Fibroblast of lung (primary cell): ENCODE results near the gene CEACAM6. TPM values are rescaled to one million over a fixed set of nuclear protein-coding genes. Genes with fewer than 3 reads are reported as not detected.

ENCODE experiments used
- DNase-seq, 2 donors: peaks; one replicate each; pipeline versions ENCODE4 v3.0.0 to v3.0.0-alpha.2; 2010; ENCODE audit warnings: low read depth in 2 of 2
- H2AFZ ChIP-seq: 2 replicates; pipeline ENCODE4 v1.5.1; 2012; ENCODE audit warnings: low read length, control low read depth, inconsistent platforms
- H3K27ac ChIP-seq: 2 replicates; pipeline ENCODE4 v1.5.1; 2011; ENCODE audit warnings: low read length, control low read depth; ENCODE audit not compliant: insufficient read depth
- H3K27me3 ChIP-seq: 2 replicates; pipeline ENCODE4 v1.5.1; 2011; ENCODE audit warnings: mild to moderate bottlenecking, low read length; ENCODE audit not compliant: control insufficient read depth, insufficient read depth
- H3K36me3 ChIP-seq: 2 replicates; pipeline ENCODE4 v1.5.1; 2011; ENCODE audit warnings: low read length; ENCODE audit not compliant: control insufficient read depth, insufficient read depth
- H3K4me1 ChIP-seq: 2 replicates; pipeline ENCODE4 v1.5.1; 2011; ENCODE audit warnings: low read length; ENCODE audit not compliant: control insufficient read depth, insufficient read depth; ENCODE audit errors: extremely low read depth
- H3K4me2 ChIP-seq: 2 replicates; pipeline ENCODE4 v1.5.1; 2011; ENCODE audit warnings: low read length, control low read depth; ENCODE audit not compliant: insufficient read depth; ENCODE audit errors: extremely low read depth
- H3K4me3 ChIP-seq, 4 experiments: fragments of 200-600 bp in 1 of 4; sonication (generic) in 1 of 4; replicated peaks in 1 of 4; 2 replicates each; pipeline ENCODE4 v1.5.1; 2011 to 2016; ENCODE audit warnings: low read length in 4 of 4, low read depth in 3 of 4, mild to moderate bottlenecking in 3 of 4, control low read depth in 2 of 4, inconsistent platforms in 1 of 4, mixed read lengths in 1 of 4; ENCODE audit not compliant: insufficient read depth in 1 of 4; ENCODE audit errors: control extremely low read depth in 1 of 4
- H3K79me2 ChIP-seq: 2 replicates; pipeline ENCODE4 v1.5.1; 2012; ENCODE audit warnings: mild to moderate bottlenecking, low read length, inconsistent platforms; ENCODE audit not compliant: control insufficient read depth, insufficient read depth
- H3K9ac ChIP-seq: 2 replicates; pipeline ENCODE4 v1.5.1; 2011; ENCODE audit warnings: mild to moderate bottlenecking, low read length, control low read depth; ENCODE audit not compliant: insufficient read depth
- H3K9me3 ChIP-seq: 2 replicates; pipeline ENCODE4 v1.5.1; 2012; ENCODE audit warnings: low read depth, low read length; ENCODE audit not compliant: control insufficient read depth, insufficient read depth
- H4K20me1 ChIP-seq: 2 replicates; pipeline ENCODE4 v1.5.1; 2011; ENCODE audit warnings: low read length; ENCODE audit not compliant: control insufficient read depth, insufficient read depth; ENCODE audit errors: extremely low read depth
- EZH2 ChIP-seq: IDR thresholded peaks from 2 replicates; pipeline ENCODE4 v1.5.1; 2012; ENCODE audit warnings: low read length, control low read depth, mild to moderate bottlenecking; ENCODE audit errors: missing control alignments
- polyA plus RNA-seq, 2 donors: library from polyadenylated mRNA; depleted of rRNA in 1 of 2; stranded (reverse) in 1 of 2; unstranded in 1 of 2; fragments of >200 nt; gene quantifications; 2 replicates each; pipeline ENCODE4 v1.2.1, GENCODE V29; 2011 to 2012; ENCODE audit warnings: missing spikeins in 1 of 2
- total RNA-seq: library from RNA; depleted of rRNA; stranded (reverse); fragments of >200 nt; gene quantifications from 2 replicates; pipeline ENCODE4 v1.2.1, GENCODE V29; 2014
- TF ChIP-seq, protein P1 (sequence below), 2 donors: IDR thresholded peaks in 1 of 2; conservative IDR thresholded peaks in 1 of 2; 1 replicate in 1 of 2; 2 replicates in 1 of 2; pipeline ENCODE4 v1.5.1; 2011 to 2012; ENCODE audit warnings: low read length in 2 of 2, control low read depth in 1 of 2, inconsistent platforms in 1 of 2, low read depth in 1 of 2, mild to moderate bottlenecking in 1 of 2

Gene CEACAM6
- total and polyA plus RNA-seq, 2 donors (not counting 1 experiment from before 2014, with no cell fraction given) = not detected

DNA sequence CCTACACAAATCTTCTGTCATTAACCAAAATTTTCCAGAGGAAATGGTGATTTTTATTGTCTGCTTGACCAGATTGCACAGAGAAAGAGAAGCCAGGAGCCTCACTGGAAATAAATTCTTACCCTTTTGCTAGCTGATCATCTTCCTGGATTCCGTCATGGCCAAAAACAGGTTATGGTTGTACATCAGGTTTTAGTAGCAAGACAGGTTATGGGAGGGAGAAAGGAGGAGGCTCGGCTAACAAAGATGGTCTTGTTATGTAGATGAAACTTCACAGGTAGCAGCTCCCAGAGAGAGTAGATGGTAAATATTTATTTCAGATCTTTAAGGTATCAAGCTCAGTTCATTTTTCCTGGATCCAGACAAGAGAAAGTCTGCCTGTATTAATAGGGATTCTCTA, 21.4 kb downstream of the CEACAM6 start:
- Histone ChIP-seq H3K9ac (no peak overlapping the region), H3K9me3 (no peaks in the 10 kb centered on the region), H3K4me3 (no peak overlapping the region), H3K27me3 (no peaks in the 10 kb centered on the region), H4K20me1 (no peaks in the 10 kb centered on the region), H2AFZ (no peak overlapping the region), H3K4me2 (no peak overlapping the region), H3K4me1 (no peaks in the 10 kb centered on the region), H3K79me2 (no peaks in the 10 kb centered on the region), H3K36me3 (no peaks in the 10 kb centered on the region), H3K27ac (no peak overlapping the region)
- TF ChIP-seq EZH2 = no peak
- TF ChIP-seq, protein P1, sequence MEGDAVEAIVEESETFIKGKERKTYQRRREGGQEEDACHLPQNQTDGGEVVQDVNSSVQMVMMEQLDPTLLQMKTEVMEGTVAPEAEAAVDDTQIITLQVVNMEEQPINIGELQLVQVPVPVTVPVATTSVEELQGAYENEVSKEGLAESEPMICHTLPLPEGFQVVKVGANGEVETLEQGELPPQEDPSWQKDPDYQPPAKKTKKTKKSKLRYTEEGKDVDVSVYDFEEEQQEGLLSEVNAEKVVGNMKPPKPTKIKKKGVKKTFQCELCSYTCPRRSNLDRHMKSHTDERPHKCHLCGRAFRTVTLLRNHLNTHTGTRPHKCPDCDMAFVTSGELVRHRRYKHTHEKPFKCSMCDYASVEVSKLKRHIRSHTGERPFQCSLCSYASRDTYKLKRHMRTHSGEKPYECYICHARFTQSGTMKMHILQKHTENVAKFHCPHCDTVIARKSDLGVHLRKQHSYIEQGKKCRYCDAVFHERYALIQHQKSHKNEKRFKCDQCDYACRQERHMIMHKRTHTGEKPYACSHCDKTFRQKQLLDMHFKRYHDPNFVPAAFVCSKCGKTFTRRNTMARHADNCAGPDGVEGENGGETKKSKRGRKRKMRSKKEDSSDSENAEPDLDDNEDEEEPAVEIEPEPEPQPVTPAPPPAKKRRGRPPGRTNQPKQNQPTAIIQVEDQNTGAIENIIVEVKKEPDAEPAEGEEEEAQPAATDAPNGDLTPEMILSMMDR (conservative IDR thresholded peaks at IDR 0.05 in 1 of 2, IDR thresholded peaks at IDR 0.05 in 1 of 2; ENCODE audit: low read depth in 1 of 2, low read length in 2 of 2) = no peak
- DNase-seq = no peak

DNA sequence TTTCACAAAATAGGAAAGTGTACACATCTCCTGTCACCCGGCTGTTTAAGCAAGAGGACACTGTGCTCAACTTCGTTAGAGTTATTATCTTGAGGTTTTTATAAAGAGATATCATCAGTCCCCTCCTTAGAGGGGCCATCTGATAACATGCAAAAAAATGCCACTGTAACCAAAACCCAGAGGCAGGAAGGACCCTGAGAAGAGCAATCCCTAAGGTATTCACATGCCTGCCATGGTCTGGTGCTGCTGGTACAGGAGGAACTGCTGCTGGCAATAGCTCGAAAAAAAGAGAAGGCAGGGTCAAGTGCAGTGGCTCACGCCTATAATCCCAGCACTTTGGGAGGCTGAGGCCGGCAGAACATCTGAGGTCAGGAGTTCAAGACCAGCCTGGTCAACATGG, 28.3 kb downstream of the CEACAM6 start:
- no peaks in the 10 kb centered on the region for H3K9me3 ChIP-seq
- no peak overlapping the region for H3K4me3 ChIP-seq
- no peaks in the 10 kb centered on the region for H3K4me1 ChIP-seq
- no peak for DNase-seq
- no peak overlapping the region for H3K27ac ChIP-seq
- H3K4me2 ChIP-seq = no peak overlapping the region
- H4K20me1 ChIP-seq = no peaks in the 10 kb centered on the region
- H3K79me2 ChIP-seq = no peaks in the 10 kb centered on the region
- no peaks in the 10 kb centered on the region for H3K36me3 ChIP-seq
- TF ChIP-seq, protein P1 (conservative IDR thresholded peaks at IDR 0.05 in 1 of 2, IDR thresholded peaks at IDR 0.05 in 1 of 2; ENCODE audit: low read depth in 1 of 2, low read length in 2 of 2) = no peak
- no peak for TF ChIP-seq EZH2
- H2AFZ ChIP-seq = no peak overlapping the region
- H3K9ac ChIP-seq = no peak overlapping the region
- peaks cover 5% of the 10 kb centered on the region for H3K27me3 ChIP-seq

DNA sequence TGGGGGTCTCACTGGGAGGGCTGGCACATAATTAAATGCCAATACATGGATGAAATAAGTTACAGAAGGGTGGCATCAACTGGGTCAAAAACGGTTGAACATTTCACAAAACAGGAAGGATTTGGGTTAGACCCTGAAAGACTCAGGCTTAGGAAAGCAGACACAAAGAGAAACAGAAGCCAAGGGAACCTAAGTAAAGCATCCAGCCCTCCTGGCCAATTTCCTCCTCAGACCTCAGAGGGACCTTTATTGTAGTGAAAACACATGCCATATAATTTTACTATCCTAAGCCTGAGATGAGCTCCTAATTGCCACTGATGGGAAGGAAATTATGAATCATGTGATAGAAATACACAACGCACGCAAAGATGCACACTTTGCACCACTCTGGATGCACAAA, 29.0 kb downstream of the CEACAM6 start:
- Histone ChIP-seq H3K36me3 (no peaks in the 10 kb centered on the region), H3K79me2 (no peaks in the 10 kb centered on the region), H3K9ac (no peak overlapping the region), H3K4me2 (no peak overlapping the region), H3K4me3 (no peak overlapping the region), H3K9me3 (no peaks in the 10 kb centered on the region), H3K4me1 (no peaks in the 10 kb centered on the region), H3K27ac (no peak overlapping the region), H2AFZ (no peak overlapping the region), H3K27me3 (peaks cover 5% of the 10 kb centered on the region), H4K20me1 (no peaks in the 10 kb centered on the region)
- TF ChIP-seq, protein P1 (conservative IDR thresholded peaks at IDR 0.05 in 1 of 2, IDR thresholded peaks at IDR 0.05 in 1 of 2; ENCODE audit: low read depth in 1 of 2, low read length in 2 of 2) = no peak
- TF ChIP-seq EZH2 = no peak
- no peak for DNase-seq
